ENCODE measurements around the gene TCEAL5. TPM values are rescaled to one million over a fixed set of nuclear protein-coding genes. Genes with fewer than 3 reads are reported as not detected.
"Not testable (repeated sequence)": the region's sequence is repeated elsewhere in the genome, so short reads cannot be mapped to it uniquely, and the experiment has no call there.

Gene TCEAL5
- total RNA-seq, 1 donor from 2014 or later: not detected

GRCh38 chrX:103234869-103235268 is 41.7 kb downstream of the TCEAL5 start:
- DNase-seq (ENCODE audit: low read depth): no peak
- no peak overlapping the region for H3K4me3 ChIP-seq (ENCODE audit: low read depth, low read length)
- TF ChIP-seq CTCF (conservative IDR thresholded peaks at IDR 0.05; ENCODE audit: low read depth, low read length): no peak

- no peak for DNase-seq (ENCODE audit: low read depth)
- no peak for TF ChIP-seq CTCF (conservative IDR thresholded peaks at IDR 0.05; ENCODE audit: low read depth, low read length)
- H3K4me3 ChIP-seq (ENCODE audit: low read depth, low read length): no peak overlapping the region
These were observed 43.3 kb downstream of the TCEAL5 start for GRCh38 chrX:103233263-103233662.

GRCh38 chrX:103225918-103226317 is 50.6 kb downstream of the TCEAL5 start:
- not testable (repeated sequence) for DNase-seq (ENCODE audit: low read depth); H3K4me3 ChIP-seq (ENCODE audit: low read depth, low read length)

Other genes with a start within 250 kb of the TCEAL5 start
- 9.1 and 13.7 TPM in 2 replicates for gene BEX1, start 212.6 kb downstream of the TCEAL5 start, total RNA-seq
- not detected in 2 replicates for gene NXF3, start 183.6 kb downstream of the TCEAL5 start, total RNA-seq
- gene BEX4, start 61.6 kb downstream of the TCEAL5 start, total RNA-seq: 34.2 and 46.4 TPM in 2 replicates
- gene TCEAL8, start 21.6 kb downstream of the TCEAL5 start, total RNA-seq: 68.1 and 92.6 TPM in 2 replicates
- gene BEX2, start 34.2 kb upstream of the TCEAL5 start, total RNA-seq: 9.0 and 19.0 TPM in 2 replicates
- 16.0 and 25.4 TPM in 2 replicates for gene TCEAL7, start 53.5 kb upstream of the TCEAL5 start, total RNA-seq
- 88.0 and 161 TPM in 2 replicates for gene TCEAL9, start 79.8 kb upstream of the TCEAL5 start, total RNA-seq
- 168 and 261 TPM in 2 replicates for gene BEX3, start 99.8 kb upstream of the TCEAL5 start, total RNA-seq
- 0.07 and 0.23 TPM in 2 replicates for gene RAB40A, start 242.7 kb upstream of the TCEAL5 start, total RNA-seq